HG03103 (cell line): ENCODE data around the gene CNKSR3.

ENCODE experiments used
- ATAC-seq: cut with Tn5 transposase; IDR thresholded peaks from one replicate; pipeline ENCODE4 v1.9.1; 2021; ENCODE audit warnings: low read depth; ENCODE audit not compliant: unreplicated experiment

Gene CNKSR3

GRCh38 chr6:154504102-154504501 lies 6.4 kb downstream of the CNKSR3 start:
- ATAC-seq, result no peak

GRCh38 chr6:154503658-154504057 lies 6.8 kb downstream of the CNKSR3 start:
- ATAC-seq, result no peak

GRCh38 chr6:154502553-154502952 lies 7.9 kb downstream of the CNKSR3 start:
- no peak for ATAC-seq

GRCh38 chr6:154501578-154501868 lies 9.0 kb downstream of the CNKSR3 start:
- ATAC-seq, result no peak

GRCh38 chr6:154500769-154501577 lies 9.5 kb downstream of the CNKSR3 start:
- no peak for ATAC-seq

GRCh38 chr6:154499855-154500589 lies 10.5 kb downstream of the CNKSR3 start:
- ATAC-seq, result no peak

GRCh38 chr6:154498340-154498934 lies 12.0 kb downstream of the CNKSR3 start:
- ATAC-seq, result no peak

- no peak for ATAC-seq
These were observed 13.5 kb downstream of the CNKSR3 start for GRCh38 chr6:154496793-154497517.

- ATAC-seq, result no peak
These were observed 14.3 kb downstream of the CNKSR3 start for GRCh38 chr6:154496186-154496585.

GRCh38 chr6:154494592-154495311 lies 15.7 kb downstream of the CNKSR3 start:
- no peak for ATAC-seq

- no peak for ATAC-seq
These were observed 18.7 kb downstream of the CNKSR3 start for GRCh38 chr6:154491567-154492470.

GRCh38 chr6:154489822-154490221 lies 20.7 kb downstream of the CNKSR3 start:
- no peak for ATAC-seq

GRCh38 chr6:154488802-154489437 lies 21.6 kb downstream of the CNKSR3 start:
- ATAC-seq, result no peak

- no peak for ATAC-seq
These were observed 22.3 kb downstream of the CNKSR3 start for GRCh38 chr6:154488248-154488593.

GRCh38 chr6:154487367-154488247 lies 22.9 kb downstream of the CNKSR3 start:
- ATAC-seq, result no peak

- no peak for ATAC-seq
These were observed 24.7 kb downstream of the CNKSR3 start for GRCh38 chr6:154485815-154486214.

GRCh38 chr6:154484942-154485341 lies 25.5 kb downstream of the CNKSR3 start:
- no peak for ATAC-seq

GRCh38 chr6:154482858-154483257 lies 27.6 kb downstream of the CNKSR3 start:
- no peak for ATAC-seq
